Activated T-cell treated with anti-CD3 and anti-CD28 coated beads, Interleukin-2, amount 50 U/mL, for 48 hours (primary cell): ENCODE results near the gene CAMTA1.
"Not testable (repeated sequence)": the region's sequence is repeated elsewhere in the genome, so short reads cannot be mapped to it uniquely, and the experiment has no call there.

Source experiments
- DNase-seq, 2 experiments: peaks; one replicate each; pipeline ENCODE4 v3.0.0-alpha.2; 2020

The CAMTA1 gene

DNA sequence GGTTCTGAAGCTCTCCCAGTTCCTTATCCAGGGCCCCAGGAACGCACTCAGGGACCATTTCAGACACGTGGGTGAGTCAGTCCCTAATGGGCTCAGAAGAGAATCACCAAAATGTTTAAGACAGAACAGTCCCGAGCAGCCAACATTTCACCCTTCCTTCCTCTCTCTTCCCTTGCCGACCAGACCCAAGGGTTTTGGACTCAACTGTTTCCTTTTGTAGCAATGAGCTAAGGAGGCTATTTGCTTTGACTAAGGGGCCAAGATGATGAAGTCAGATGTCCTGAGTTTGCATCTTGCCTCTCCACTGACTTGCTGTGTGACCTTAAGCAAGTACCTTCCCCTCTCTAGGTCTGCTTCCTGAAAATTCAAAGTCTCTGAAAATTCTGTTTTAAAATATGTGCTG, 513.5 kb downstream of the CAMTA1 start:
- DNase-seq: no peak

DNA sequence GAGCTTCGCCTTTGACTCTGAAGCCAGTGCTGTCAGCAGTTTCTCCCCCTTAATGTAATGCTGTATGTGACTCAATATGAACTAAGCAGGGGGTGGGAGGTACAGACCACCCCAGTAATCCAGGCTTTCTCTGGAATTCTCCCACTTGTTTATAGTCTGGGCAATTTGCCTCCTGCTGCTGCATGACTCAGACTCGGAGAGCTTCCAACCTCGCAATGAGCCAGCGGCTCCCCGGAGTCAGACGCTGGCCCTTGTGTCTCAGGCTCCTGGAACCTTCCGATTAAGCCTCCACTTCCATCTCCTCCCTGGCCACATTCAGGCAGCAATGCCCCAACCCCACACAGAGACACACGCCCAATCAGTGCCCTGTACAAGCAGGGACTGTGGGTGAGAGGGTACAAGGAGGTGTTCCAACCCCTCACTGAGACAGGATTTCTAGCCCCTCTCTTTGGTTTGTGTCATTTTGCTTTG, 514.1 kb downstream of the CAMTA1 start:
- no peak for DNase-seq

DNA sequence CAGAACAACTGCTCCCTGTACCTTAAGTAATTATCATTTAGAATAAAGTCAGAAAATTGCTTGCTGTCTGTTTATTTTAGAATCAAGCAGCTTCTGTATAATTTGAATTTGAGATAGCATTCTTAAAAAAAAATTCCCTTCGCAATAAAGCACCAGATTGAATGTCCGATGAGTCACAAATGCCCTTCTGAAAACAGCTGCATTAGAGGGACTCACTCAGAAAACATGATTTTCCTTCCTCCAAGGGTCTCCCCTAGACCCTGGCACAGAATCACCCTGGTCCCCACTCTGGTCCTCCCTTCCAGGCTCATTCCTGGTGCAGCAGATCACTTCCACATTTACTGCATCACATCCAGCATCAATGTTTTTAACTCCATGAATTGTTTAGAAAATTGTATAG, 514.7 kb downstream of the CAMTA1 start:
- no peak for DNase-seq

DNA sequence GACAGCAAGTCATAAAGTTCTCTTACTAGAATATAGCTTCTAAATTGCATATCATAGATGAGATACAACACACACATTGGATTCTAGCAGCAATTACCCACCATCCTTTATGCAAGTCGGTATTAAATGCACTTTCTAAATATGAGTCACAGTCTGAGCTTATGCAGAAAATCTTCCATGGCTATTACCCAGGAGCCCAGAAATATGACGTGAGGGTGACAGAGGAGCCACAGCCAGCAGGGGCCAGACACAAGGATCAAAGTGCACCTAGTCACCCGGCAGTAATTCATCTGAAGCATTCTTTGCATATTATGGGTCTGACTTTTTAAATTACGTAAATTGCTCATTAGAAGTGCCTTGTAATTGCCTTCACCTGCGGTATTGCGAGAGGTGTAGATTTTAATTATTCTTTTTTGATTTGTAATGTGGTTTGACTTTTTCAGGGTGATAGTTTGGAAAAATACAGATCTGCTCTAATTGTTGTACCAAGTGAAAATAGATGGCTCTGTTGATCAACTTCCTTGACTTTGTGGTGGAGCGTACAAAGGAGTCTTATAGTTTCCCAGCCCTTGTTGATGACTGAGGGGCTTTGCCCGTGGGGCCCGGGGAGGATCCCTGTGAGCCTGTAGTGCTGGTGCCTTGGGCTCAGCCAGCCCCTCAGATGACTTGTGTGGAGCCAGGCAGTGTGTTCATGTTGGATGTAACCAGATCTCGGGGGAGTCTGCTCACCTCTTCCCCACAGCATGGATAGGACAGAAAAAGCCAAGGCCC, 515.8 kb downstream of the CAMTA1 start:
- no peak for DNase-seq

DNA sequence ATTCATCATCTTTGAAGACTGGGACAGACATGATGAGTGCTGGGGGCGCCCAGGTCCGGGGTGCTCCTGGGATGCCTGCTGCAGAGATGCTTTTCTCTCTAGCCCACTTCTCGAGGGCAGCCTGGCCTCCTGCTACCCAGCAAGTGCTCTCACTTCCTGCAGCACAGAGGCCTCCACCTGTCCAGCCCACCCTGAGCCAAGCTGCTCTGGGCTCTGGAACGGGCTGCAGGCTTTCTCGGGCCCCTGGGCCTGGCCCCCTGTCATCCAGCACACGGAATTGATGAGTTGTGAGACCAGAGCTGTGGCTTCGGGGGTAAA, 516.4 kb downstream of the CAMTA1 start:
- no peak for DNase-seq

DNA sequence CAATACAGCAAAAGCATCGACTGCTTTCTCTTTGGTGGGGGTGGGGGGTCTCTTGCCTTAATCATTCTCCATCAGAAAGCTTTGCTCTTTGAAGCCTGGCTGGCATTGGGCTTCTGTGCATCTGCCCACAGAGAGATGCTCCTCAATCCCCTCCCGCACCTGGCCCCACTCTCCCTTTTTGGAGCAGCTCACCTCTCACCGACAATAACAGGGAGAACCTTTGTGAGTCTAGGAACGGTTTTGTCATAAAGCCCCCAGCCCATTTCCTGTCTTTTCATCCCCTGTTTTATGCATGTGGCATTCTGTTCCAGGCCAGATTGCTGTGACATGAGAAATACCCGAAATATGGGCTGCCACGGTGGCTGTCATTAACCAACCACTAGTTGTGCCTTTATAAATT, 516.9 kb downstream of the CAMTA1 start:
- no peak for DNase-seq

DNA sequence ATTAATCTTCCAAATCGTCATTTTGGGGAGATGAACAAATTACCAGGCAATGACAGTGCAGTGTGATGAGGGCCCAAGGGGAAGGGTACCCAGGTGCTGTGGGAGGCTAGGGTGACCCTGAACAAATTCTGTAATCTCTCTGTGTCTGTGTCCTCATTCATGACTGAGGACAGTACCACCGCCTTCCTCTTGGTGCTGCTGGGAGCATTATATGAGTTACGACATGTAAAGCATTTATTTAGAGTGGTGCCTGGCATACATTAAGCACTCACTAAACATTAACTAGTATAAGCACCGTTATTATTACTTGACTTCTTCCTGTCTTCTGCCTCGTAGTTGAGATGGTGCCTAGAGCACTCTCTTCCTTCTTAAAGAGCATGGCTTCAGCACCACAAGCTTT, 517.6 kb downstream of the CAMTA1 start:
- no peak for DNase-seq

DNA sequence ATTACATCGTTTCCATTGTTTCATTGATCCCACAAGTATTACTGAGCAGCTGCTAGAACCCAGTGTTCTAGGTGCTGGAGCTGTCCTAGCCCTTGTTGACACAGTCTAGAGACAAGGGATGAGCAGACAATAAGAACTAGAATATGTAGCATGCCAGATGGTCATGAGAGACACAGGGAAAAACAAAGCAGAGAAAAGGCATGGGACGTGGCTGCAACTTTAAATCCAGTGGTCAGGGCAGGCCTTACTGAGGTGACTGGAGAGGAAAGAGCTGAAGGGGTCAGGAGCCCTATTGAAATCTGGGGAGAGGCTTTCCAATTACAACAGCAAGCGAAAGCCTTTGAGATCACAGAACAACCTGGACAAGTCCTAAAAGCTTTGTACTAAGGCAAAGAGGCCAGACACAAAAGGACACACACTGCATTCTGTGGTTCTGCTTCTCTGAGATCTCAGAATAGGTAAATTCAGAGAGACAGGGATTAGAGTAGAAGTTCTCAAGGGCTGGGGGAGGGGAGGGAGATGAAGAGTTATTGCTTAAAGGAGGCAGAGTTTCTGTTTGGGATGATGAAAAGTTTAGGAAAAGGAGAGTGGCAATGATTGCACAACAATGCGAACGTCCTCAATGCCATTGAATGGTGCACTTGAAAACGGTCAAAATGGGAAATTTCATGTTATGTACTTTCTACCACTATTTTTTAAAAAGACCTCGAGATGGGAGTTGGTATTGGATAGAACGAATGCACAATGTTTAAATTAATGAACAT, 518.5 kb downstream of the CAMTA1 start:
- DNase-seq: no peak

DNA sequence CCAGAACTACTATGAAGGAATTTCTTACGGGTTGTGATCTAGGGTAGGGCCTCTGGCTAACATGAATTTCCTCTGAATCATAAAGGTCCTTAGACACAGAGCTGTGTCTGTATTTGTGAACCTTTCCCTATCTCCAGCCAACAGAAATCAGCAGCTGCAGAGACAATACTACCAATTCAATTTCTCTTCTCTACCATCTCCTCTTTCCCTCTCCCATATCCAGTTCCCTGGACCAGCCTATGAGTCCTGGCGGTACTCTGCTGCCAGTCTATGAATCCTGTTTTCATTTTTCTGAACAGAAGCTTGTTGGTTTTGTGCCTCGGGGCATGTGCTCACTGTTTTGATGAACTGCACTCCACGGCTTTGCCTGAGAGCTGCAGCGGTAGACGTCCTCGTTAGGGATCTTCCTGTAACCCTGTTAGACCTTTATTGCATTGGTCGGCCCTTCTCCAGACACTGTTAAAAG, 527.9 kb downstream of the CAMTA1 start:
- no peak for DNase-seq

DNA sequence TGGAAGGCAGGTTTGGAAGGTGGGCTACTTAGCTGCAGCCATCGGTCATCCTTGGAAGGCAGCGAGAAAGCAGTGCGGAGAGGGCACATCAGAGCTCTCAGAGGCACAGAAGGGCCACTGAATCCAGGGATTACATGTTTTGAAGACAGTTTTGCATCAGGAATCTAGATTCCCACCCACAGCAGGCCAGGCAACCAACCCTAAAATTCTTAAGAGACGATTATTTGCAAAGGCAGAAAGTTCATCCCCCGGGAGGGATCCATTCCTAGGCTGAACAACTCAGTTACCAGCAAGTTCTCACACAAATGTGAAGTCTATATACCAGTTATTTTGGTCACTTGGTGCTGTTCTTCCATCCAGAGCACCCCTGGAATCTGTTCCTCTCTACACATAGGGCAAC, 528.6 kb downstream of the CAMTA1 start:
- DNase-seq: no peak

DNA sequence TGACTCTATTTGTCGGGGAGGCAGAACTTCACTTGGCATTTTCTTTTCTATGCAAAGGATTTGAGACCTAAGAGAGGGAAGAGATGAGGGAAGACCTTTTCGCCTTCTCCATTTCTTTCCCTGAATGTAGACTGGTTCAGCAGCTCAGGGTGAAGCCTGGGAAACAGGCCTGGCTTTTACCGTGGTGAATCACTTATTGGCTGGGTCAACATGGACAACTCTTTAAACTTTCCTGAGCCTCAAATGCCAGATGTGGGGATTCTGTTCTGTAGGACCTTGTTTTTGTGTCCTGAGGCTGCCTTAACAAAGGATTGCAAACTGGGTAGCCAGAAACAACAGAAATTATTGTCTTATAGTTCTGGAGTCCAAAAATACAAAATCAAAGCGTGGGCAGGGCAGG, 530.1 kb downstream of the CAMTA1 start:
- no peak for DNase-seq

DNA sequence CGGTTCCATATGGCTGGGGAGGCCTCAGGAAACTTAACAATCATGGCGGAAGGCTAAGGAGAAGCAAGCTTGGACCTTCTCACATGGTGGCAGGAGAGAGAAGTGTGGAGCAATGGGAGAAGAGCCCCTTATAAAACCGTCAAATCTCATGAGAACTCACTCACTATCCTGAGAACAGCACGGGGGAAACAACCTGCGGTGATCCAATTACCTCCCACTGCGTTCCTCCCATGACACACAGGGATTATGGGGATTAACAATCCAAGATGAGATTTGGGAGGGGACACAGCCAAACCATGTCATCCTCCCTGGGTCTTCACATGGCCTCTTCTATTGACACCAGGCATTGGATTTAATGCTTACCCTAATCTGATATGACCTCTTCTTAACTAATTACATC, 530.7 kb downstream of the CAMTA1 start:
- no peak for DNase-seq

DNA sequence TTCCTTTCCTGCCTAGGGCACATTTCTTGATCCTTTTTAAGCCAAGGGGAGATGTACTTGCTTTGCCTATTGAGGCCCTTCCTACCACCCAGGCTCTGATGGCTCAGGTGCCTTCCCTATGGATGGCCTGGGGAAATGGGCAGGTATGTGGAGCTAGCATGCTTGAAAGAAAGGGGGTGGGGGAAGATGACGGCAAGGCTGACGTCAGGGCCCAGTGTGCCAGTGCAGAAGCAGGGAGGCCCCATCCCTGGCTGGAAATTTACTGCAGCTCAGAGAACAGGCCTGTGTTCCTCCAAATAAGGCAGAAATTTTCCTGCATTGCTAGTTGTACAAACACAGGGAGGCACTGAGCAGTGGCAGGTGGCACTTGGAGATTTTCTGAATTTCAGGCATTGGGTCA, 532.6 kb downstream of the CAMTA1 start:
- DNase-seq: no peak

DNA sequence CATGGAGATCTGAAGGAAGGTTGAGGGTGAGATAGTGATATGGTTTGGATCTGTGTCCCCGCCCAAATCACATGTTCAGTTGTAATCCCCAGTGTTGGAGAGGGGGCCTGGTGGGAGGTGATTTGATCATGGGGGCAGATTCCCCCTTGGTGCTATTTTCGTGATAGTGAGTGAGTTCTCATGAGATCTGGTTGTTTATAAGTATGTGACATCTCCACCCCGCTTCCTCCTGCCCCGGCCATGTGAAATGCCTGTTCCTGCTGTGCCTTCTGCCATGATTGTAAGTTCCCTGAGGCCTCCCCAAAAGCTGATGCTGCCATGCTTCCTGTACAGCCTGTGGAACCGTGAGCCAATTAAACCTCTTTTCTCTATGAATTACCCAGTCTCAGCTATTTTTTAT, 533.9 kb downstream of the CAMTA1 start:
- no peak for DNase-seq

DNA sequence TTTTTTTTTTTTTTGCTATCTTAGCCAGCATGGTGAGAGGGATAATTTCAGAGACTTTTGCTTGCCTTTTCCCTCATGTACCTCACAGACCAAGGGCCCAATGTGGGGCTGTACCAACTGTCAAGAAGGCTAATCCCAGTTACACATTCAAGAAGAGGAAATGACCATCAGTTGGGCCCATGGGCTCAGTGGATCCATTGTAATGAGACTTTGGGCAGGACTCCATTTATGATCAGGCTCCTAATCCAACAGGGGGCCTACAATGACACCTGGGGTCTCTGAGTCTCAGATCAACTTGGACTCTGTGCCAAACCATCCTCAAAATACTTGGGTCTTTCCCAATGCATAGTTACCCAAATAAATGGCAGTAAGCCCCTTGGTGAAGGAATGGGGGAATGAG, 535.4 kb downstream of the CAMTA1 start:
- no peak for DNase-seq

DNA sequence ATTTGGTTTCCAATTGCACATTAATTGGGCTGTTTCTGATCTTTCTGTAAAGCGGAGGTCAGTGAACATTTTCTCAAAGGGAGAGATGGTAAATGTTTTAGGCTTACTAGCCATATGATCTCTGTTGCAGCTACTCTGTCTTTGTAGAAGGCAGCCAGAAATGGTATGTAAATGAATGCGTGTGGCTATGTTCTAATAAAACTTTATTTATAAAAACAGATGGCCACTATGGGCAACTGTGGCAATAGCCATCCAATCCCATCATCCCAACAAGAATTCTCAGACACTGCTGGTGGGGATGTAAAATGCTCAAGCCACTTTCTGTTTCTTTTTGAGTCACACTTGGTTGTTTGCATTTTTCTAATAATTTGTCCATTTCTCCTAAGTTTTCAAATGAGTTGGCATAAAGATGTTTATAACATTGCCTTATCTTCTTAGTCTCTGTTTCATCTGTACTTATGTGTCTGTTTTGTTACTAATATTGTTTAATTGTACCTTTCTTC, 537.1 kb downstream of the CAMTA1 start:
- DNase-seq: no peak

DNA sequence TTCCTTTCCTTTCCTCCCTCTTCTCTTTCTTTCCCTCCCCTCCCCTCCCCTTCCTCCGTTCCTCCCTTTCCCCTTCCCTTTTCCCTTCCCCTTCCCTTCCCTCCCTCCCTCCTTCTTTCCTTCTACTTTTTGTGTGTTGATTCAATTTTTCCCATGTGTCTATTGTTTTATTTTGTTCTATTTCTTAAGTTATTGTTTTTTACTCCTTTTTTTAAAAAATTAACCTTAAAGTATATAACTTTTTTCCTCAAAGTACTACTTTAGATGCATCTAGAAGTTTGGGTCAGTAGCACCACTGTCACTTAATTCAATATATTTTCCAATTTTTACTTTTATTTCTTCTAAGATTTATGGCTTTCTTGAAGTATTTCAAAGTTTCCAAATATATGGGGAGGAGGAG, 537.7 kb downstream of the CAMTA1 start:
- no peak for DNase-seq

DNA sequence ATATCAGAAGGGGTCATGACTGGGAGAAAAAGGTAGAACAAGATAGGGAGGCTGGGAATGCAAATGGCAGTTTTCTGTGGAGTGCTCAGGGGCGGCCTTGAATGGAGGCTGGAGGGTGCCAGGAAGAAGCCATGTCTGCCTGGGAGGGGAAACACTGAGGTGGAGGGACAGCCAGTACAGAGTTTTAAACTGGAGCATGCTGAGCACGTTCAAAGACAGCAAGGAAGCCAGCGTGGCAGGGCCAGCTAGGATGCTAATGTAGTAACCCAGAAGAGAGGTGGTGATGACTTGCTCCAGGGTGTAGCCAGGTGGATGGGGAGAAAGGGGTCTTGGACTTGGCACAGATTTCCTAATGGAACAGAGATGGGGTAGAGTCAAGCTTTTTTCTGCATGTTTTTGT, 540.0 kb downstream of the CAMTA1 start:
- no peak for DNase-seq

DNA sequence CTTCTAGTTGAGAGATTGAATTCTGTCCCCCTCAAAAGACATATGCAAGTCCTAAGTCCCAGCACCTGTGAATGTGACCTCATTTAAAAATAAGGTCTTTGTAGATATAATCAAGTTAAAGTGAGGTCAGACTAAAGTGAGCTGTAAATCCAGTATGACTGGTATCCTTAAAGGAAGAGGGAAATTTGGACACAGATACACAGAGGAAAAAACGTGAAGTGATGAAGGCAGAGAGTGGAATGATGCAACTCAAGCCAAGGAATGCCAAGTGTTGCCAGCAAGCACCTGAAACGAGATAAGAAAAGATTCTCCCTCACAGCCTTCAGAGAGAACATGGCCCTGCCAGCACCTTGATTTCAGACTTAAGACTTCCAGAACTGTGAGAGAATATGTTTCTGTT, 541.1 kb downstream of the CAMTA1 start:
- no peak for DNase-seq

DNA sequence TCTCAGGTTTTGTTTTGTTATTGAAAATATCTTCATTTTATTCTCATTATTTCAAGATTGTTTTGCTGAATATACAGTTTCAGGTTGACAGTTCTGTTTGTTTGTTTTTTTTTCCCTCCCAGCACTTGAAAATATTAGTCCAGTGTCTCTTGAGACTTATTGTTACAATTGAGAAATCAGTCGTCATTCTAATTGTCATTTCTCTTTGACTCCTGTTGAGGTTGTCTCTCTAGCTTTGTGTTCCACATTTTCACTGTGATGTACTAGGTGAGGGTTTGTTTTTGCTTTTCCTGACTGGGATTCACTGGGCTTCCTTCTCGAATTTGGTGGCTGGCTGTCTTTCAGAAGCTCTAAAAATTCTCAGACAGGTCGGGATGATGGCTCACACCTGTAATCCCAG, 542.6 kb downstream of the CAMTA1 start:
- no peak for DNase-seq

DNA sequence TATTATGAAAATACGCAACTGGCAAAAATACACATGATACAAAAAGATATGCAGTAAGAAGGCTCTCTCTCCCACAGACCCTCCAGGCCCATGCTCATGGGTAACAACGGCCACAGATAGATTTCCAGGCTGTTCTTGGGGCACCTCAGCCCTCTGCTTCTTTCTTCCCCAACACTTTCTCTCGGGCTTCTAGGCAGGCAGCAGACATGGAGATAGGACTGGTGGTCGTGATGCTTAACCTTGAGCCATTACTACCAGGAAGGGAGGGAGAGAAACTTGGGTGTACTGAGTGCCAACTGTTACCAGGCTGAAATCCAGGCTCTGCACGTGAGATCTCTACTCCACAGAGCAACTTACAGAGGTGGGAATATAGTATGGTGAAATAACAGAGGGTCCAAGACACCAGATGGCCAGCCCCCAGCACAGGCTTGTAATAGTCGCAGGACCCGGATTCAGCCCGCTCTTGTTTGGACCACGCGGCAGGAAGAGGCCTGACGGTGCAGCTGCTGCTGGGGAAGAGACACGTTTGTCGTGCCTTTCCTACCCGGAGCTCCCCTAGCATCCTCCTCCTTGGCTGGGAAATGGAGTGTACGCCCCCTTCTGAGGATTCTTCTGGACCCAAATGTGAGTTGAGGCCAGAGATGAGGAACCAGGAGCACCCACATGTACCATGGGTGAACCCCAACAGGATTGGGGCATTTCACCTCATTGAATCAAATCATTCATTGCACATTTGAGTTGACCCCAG, 544.8 kb downstream of the CAMTA1 start:
- DNase-seq: no peak

DNA sequence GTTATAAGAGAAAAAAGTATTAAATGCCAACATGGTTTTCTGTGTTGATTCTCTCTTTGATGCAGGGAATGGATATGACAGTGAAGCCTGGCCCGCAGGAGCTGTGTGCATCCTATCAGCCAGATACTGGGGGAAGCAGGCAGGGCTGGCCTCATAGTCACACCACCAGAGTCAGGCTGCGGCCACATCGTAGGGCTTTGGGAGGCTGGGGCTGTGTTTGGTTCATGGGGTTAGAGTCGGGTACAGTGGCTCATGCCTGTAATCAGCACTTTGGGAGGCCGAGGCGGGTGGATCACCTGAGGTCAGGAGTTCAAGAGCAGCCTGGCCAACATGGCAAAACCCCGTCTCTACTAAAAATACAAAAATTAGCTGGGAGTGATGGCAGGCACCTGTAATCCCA, 545.5 kb downstream of the CAMTA1 start:
- not testable (repeated sequence) for DNase-seq

DNA sequence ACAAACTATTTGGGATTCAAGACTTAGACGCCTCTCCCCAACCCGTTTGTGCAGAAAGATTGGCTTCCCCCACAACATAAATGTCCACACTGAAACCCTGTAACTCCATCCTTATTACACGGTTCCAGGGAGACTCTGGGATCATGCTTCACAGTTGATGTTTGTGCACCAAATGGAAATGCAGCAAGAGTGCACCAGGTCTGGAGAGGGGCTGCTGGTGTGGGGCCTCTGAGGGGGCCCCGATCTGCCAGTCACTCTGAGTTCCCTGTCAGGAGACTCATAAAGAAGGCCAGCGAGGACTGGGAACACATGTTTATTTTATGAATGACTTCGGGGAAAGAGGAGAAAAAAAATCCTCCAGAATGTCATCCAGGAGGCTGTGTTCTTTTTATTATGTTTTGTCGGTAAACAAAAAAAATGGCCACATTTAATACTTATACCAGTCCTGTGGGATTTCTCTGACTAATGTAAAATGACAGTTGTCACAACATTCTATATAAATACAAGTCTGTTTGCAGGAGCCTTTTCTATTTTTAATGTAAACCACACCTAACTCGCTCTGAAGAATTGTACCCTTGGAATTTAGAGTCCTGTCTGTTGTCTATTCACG, 546.8 kb downstream of the CAMTA1 start:
- no peak for DNase-seq
